Measurements from ENCODE around the gene RAB9A. TPM values are rescaled to one million over a fixed set of nuclear protein-coding genes. Genes with fewer than 3 reads are reported as not detected.

Gene RAB9A
- total and polyA plus RNA-seq, 9 of the 15 experiments (the other 6 are each of a cell fraction or from before 2014, with no cell fraction given): 13.5 to 20.8 (median 17.7) TPM

DNA sequence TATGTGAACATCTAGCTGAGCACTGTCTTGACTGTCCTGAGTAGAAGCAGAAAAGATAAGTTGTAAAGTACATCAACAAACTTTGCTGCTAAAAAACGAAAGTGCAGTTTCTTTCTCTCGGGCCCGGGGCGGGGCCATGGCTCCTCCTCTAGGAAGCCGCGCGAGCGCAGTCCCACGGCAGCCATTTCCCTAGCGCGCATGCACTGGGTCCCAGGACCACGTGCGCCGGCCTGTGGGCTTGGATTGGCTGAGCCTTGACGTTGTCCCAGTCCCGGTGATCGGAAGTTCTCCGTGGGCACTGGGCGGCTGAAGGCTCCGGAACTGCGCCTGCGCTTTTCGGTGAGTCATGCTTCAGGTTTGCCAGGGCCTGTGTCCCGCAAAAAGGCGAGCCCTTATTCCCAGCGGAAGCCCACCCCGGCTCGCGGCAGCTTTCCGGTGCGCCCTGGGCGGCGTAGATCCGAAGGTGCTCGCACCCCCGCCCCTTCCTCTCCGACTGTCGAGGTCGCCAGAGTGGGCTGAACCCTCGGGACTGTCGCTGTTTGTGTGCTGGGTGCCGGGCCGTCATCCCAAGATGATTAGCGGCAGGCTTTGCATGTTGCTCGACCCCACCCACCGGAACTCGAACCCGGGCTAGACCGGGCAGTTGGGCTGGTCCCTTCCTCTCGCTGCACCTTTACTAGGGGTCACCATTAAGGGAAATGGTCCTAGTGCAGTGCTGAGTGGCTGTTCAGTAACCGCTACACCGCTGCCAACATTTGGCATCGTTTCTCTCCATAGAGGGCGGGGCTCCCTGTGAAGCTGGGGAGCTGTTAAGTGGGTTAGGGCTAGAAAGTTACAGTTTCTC is 35.9 kb upstream of the RAB9A start, which contains the start of gene TCEANC (continued):
- TF ChIP-seq, protein P1, sequence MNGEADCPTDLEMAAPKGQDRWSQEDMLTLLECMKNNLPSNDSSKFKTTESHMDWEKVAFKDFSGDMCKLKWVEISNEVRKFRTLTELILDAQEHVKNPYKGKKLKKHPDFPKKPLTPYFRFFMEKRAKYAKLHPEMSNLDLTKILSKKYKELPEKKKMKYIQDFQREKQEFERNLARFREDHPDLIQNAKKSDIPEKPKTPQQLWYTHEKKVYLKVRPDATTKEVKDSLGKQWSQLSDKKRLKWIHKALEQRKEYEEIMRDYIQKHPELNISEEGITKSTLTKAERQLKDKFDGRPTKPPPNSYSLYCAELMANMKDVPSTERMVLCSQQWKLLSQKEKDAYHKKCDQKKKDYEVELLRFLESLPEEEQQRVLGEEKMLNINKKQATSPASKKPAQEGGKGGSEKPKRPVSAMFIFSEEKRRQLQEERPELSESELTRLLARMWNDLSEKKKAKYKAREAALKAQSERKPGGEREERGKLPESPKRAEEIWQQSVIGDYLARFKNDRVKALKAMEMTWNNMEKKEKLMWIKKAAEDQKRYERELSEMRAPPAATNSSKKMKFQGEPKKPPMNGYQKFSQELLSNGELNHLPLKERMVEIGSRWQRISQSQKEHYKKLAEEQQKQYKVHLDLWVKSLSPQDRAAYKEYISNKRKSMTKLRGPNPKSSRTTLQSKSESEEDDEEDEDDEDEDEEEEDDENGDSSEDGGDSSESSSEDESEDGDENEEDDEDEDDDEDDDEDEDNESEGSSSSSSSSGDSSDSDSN (IDR thresholded peaks at IDR 0.05; ENCODE audit: borderline replicate concordance in 1 of 2, low read depth in 2 of 2, low read length in 2 of 2): peak; percentile 46 to 79; a peak in 1 of 4 replicates
- TF ChIP-seq, protein P2, sequence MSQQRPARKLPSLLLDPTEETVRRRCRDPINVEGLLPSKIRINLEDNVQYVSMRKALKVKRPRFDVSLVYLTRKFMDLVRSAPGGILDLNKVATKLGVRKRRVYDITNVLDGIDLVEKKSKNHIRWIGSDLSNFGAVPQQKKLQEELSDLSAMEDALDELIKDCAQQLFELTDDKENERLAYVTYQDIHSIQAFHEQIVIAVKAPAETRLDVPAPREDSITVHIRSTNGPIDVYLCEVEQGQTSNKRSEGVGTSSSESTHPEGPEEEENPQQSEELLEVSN (IDR thresholded peaks at IDR 0.05; ENCODE audit: borderline replicate concordance in 1 of 2, extremely low read depth in 1 of 2, insufficient read depth in 1 of 2, insufficient read length in 1 of 2, low read depth in 1 of 2, low read length in 1 of 2, poor library complexity in 1 of 2, severe bottlenecking in 1 of 2): peak; percentile 68 to 80
- TF ChIP-seq RUNX1 (IDR thresholded peaks at IDR 0.05; ENCODE audit: low read depth) (no peak), MXI1 (IDR thresholded peaks at IDR 0.05; ENCODE audit: low read depth, low read length) (no peak), ZNF3 (CRISPR knock-in tag; IDR thresholded peaks at IDR 0.05) (no peak), ZNF316 (IDR thresholded peaks at IDR 0.05) (peak; percentile 50), ZNF76 (CRISPR knock-in tag; IDR thresholded peaks at IDR 0.05; ENCODE audit: borderline replicate concordance) (no peak), PHF21A (IDR thresholded peaks at IDR 0.05; ENCODE audit: borderline replicate concordance, low read depth) (no peak), LARP7 (IDR thresholded peaks at IDR 0.05) (no peak), FOXA3 (CRISPR knock-in tag; conservative IDR thresholded peaks at IDR 0.05 in 1 of 2, IDR thresholded peaks at IDR 0.05 in 1 of 2) (peak in 1 of 2 experiments; percentile 75; a peak in 1 of 4 replicates), SETDB1 (IDR thresholded peaks at IDR 0.05; ENCODE audit: low read length) (no peak), BRCA1 (IDR thresholded peaks at IDR 0.05) (no peak), BRCA1 (CRISPR knock-in tag; IDR thresholded peaks at IDR 0.05) (no peak)
- TF ChIP-seq, protein P3, sequence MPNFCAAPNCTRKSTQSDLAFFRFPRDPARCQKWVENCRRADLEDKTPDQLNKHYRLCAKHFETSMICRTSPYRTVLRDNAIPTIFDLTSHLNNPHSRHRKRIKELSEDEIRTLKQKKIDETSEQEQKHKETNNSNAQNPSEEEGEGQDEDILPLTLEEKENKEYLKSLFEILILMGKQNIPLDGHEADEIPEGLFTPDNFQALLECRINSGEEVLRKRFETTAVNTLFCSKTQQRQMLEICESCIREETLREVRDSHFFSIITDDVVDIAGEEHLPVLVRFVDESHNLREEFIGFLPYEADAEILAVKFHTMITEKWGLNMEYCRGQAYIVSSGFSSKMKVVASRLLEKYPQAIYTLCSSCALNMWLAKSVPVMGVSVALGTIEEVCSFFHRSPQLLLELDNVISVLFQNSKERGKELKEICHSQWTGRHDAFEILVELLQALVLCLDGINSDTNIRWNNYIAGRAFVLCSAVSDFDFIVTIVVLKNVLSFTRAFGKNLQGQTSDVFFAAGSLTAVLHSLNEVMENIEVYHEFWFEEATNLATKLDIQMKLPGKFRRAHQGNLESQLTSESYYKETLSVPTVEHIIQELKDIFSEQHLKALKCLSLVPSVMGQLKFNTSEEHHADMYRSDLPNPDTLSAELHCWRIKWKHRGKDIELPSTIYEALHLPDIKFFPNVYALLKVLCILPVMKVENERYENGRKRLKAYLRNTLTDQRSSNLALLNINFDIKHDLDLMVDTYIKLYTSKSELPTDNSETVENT (CRISPR knock-in tag; IDR thresholded peaks at IDR 0.05): no peak
- TF ChIP-seq, protein P4, sequence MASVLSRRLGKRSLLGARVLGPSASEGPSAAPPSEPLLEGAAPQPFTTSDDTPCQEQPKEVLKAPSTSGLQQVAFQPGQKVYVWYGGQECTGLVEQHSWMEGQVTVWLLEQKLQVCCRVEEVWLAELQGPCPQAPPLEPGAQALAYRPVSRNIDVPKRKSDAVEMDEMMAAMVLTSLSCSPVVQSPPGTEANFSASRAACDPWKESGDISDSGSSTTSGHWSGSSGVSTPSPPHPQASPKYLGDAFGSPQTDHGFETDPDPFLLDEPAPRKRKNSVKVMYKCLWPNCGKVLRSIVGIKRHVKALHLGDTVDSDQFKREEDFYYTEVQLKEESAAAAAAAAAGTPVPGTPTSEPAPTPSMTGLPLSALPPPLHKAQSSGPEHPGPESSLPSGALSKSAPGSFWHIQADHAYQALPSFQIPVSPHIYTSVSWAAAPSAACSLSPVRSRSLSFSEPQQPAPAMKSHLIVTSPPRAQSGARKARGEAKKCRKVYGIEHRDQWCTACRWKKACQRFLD (CRISPR knock-in tag; IDR thresholded peaks at IDR 0.05): peak; percentile 20; the same call in 1 of the 2 replicates
- TF ChIP-seq, protein P5, sequence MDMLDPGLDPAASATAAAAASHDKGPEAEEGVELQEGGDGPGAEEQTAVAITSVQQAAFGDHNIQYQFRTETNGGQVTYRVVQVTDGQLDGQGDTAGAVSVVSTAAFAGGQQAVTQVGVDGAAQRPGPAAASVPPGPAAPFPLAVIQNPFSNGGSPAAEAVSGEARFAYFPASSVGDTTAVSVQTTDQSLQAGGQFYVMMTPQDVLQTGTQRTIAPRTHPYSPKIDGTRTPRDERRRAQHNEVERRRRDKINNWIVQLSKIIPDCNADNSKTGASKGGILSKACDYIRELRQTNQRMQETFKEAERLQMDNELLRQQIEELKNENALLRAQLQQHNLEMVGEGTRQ (CRISPR knock-in tag; IDR thresholded peaks at IDR 0.05): peak; percentile 98
